ENCODE measurements around the gene AK8. TPM values are rescaled to one million over a fixed set of nuclear protein-coding genes. Genes with fewer than 3 reads are reported as not detected.

The AK8 gene
- total and polyA plus RNA-seq, 11 donors: 0.61 to 1.4 TPM; not detected in 9

GRCh38 chr9:132733260-132733815 lies 144.7 kb downstream of the AK8 start:
- Histone ChIP-seq H3K27ac (no peak overlapping the region), H3K27me3 (peaks cover 0 to 5% (median 0%) of the 10 kb centered on the region in 9 donors), H3K9me3 (no peaks in the 10 kb centered on the region), H3K4me1 (no peaks in the 10 kb centered on the region), H3K36me3 (no peaks in the 10 kb centered on the region), H3K4me3 (no peak overlapping the region)
- TF ChIP-seq POLR2A (IDR thresholded peaks at IDR 0.05) (no peak), CTCF (IDR thresholded peaks at IDR 0.05) (no peak)
- DNase-seq: no peak
- ATAC-seq: no peak
- intact Hi-C loops (cut with DNase I): no loop called here
- 66 to 84% (median 71%) methylated on average over 20 to 22 of the region's 22 CpGs for WGBS, 4 donors

GRCh38 chr9:132732326-132733259 lies 145.5 kb downstream of the AK8 start:
- no peaks in the 10 kb centered on the region for H3K27me3 ChIP-seq
- TF ChIP-seq POLR2A (IDR thresholded peaks at IDR 0.05) (no peak), CTCF (IDR thresholded peaks at IDR 0.05) (no peak)
- H3K4me1 ChIP-seq: no peaks in the 10 kb centered on the region
- DNase-seq: no peak
- no peak overlapping the region for H3K27ac ChIP-seq
- H3K36me3 ChIP-seq: no peaks in the 10 kb centered on the region
- WGBS, 4 donors: 60 to 70% (median 63%) methylated on average over 17 of the region's 17 CpGs
- intact Hi-C loops (cut with DNase I): no loop called here
- no peaks in the 10 kb centered on the region for H3K9me3 ChIP-seq
- no peak for ATAC-seq
- H3K4me3 ChIP-seq: no peak overlapping the region

- Histone ChIP-seq H3K4me1 (no peaks in the 10 kb centered on the region), H3K27me3 (no peaks in the 10 kb centered on the region), H3K27ac (no peak overlapping the region), H3K4me3 (no peak overlapping the region), H3K9me3 (no peaks in the 10 kb centered on the region), H3K36me3 (no peaks in the 10 kb centered on the region)
- intact Hi-C loops (cut with DNase I): no loop called here
- DNase-seq (no peak), ATAC-seq (no peak)
- whole genome bisulfite sequencing, 4 donors: 63 to 81% (median 76%) methylated on average over 3 of the region's 3 CpGs
- no peak for TF ChIP-seq POLR2A (IDR thresholded peaks at IDR 0.05)
- no peak for TF ChIP-seq CTCF (IDR thresholded peaks at IDR 0.05)
Measured at GRCh38 chr9:132731230-132731629, 146.9 kb downstream of the AK8 start.
